ENCODE measurements around the gene PALM.
"Not testable (repeated sequence)": the region's sequence is repeated elsewhere in the genome, so short reads cannot be mapped to it uniquely, and the experiment has no call there.

PALM gene

DNA sequence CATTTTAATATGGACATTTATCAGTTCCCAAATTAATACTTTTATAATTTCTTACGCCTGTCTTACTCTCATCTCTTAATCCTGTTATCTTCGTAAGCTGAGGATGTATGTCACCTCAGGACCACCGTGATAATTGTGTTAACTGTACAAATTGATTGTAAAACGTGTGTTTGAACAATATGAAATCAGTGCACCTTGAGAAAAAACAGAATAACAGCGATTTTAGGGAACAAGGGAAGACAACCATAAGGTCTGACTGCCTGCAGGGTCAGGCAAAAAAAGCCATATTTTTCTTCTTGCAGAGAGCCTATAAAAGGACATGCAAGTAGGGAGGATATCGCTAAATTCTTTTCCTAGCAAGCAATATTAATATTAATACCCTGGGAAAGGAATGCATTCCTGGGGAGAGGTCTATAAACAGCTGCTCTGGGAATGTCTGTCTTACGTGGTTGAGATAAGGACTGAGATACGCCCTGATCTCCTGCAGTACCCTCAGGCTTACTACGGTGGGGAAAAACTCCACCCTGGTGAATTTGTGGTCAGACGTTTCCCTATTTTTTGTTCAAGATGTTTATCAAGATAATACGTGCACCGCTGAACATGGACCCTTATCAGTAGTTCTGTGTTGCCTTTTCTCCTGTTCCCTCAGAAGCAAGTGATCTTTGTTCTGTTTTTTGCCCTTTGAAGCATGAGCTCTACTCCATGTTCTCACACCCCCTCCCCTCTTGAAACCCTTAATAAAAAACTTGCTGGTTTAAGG lies 39.9 kb upstream of the PALM start:
- H3K4me1 ChIP-seq (ENCODE audit: control insufficient read depth in 2 of 2, insufficient read depth in 2 of 2, low read length in 2 of 2); H3K9ac ChIP-seq (ENCODE audit: low read depth in 1 of 2, low read length in 2 of 2); H3K9me3 ChIP-seq (ENCODE audit: control insufficient read depth in 2 of 2, low read length in 2 of 2); H3K36me3 ChIP-seq (ENCODE audit: control insufficient read depth in 2 of 2, insufficient read depth in 2 of 2, low read length in 2 of 2); H3K4me3 ChIP-seq (ENCODE audit: low read length in 2 of 2); H3K27me3 ChIP-seq (ENCODE audit: control insufficient read depth in 2 of 2, insufficient read depth in 2 of 2, low read length in 2 of 2); H3K27ac ChIP-seq (ENCODE audit: low read depth in 2 of 2, low read length in 2 of 2): not testable (repeated sequence)

DNA sequence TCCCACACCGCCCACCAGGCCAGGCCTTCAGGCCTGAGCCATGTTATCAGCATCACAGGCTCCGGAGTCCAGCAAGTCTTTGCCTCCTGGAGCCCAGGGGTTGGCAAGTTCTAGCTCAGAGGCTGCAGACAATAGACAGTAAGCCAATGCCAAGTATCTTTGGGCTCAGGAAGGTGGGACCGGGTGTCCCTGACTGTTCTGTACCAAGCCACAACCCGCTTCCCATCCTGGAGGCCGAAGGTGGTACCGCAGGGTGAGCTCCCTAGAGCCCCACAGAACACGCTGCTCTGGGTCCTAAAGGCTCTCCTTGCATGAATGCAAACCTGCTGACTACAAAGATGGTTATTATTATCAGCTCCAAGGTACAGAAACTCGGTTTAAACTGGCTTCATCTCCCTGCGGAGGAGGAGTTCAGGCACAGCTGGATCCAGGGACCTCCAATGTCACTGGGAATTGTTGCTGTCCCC lies 38.1 kb upstream of the PALM start:
- Histone ChIP-seq H3K27ac (ENCODE audit: low read depth in 2 of 2, low read length in 2 of 2) (no peak overlapping the region), H3K4me1 (ENCODE audit: control insufficient read depth in 2 of 2, insufficient read depth in 2 of 2, low read length in 2 of 2) (peaks cover 4 to 5% of the 10 kb centered on the region in 2 donors), H3K36me3 (ENCODE audit: control insufficient read depth in 2 of 2, insufficient read depth in 2 of 2, low read length in 2 of 2) (no peaks in the 10 kb centered on the region), H3K9ac (ENCODE audit: low read depth in 1 of 2, low read length in 2 of 2) (no peak overlapping the region), H3K4me3 (ENCODE audit: low read length in 2 of 2) (no peak overlapping the region), H3K9me3 (ENCODE audit: control insufficient read depth in 2 of 2, low read length in 2 of 2) (no peaks in the 10 kb centered on the region), H3K27me3 (ENCODE audit: control insufficient read depth in 2 of 2, insufficient read depth in 2 of 2, low read length in 2 of 2) (peaks cover 0 to 2% of the 10 kb centered on the region in 2 donors)

DNA sequence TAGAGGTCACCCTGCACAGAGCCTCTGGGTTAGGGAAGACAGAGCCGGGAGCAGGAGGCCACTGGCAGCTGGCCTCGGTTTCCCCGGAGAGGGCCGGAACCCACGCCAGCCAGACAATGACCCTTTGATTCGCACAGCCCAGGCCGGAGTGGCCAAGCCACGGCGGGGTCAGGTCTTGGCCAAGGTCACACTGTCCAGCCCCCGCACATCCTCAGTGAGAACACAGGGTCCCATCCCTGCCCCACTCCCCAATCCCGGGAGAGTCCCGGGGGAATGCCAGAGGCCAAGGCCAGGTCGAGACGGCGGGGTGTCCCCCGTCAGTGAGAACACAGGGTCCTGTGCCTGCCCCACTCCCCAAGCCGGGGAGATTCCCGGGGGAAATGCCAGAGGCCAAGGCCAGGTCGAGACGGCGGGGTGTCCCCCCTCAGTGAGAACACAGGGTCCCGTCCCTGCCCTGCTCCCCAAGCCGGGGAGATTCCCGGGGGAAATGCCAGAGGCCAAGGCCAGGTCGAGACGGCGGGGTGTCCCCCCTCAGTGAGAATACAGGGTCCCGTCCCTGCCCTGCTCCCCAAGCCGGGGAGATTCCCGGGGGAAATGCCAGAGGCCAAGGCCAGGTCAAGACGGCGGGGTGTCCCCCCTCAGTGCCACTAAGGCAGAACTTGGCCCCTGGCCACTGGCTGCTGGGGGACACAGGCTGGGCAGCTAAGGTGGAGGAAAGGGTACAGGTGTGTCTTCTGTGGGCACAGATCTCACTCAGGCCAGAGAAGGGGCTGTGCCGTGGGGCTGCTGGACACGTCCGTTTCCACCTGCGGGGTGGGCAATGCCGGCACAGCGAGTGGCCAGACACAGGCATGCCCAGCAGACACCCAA lies 34.2 kb upstream of the PALM start:
- Histone ChIP-seq H3K4me3 (ENCODE audit: low read length in 2 of 2) (no peak overlapping the region), H3K27ac (ENCODE audit: low read depth in 2 of 2, low read length in 2 of 2) (no peak overlapping the region), H3K9ac (ENCODE audit: low read depth in 1 of 2, low read length in 2 of 2) (no peak overlapping the region), H3K4me1 (ENCODE audit: control insufficient read depth in 2 of 2, insufficient read depth in 2 of 2, low read length in 2 of 2) (peaks cover 12 to 13% of the 10 kb centered on the region in 2 donors), H3K36me3 (ENCODE audit: control insufficient read depth in 2 of 2, insufficient read depth in 2 of 2, low read length in 2 of 2) (no peaks in the 10 kb centered on the region), H3K27me3 (ENCODE audit: control insufficient read depth in 2 of 2, insufficient read depth in 2 of 2, low read length in 2 of 2) (peaks cover 4 to 8% of the 10 kb centered on the region in 2 donors), H3K9me3 (ENCODE audit: control insufficient read depth in 2 of 2, low read length in 2 of 2) (no peaks in the 10 kb centered on the region)

DNA sequence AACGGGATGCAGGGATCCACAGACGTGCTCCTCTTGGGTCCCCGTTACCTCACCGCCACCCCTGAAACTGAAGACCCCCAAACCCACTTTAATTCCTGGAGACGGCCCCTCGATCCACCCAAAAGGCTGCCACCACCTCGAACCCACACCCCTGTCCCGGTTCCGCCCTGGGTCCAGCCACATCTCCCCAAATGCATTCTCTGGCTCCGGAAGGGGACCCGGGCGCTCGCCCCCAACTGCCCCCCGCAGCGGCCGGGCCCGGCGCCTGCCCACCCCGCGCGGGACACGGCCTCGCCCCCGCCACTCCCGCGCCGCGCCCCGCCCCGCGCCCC lies 32.8 kb upstream of the PALM start:
- Histone ChIP-seq H3K36me3 (ENCODE audit: control insufficient read depth in 2 of 2, insufficient read depth in 2 of 2, low read length in 2 of 2) (no peaks in the 10 kb centered on the region), H3K4me1 (ENCODE audit: control insufficient read depth in 2 of 2, insufficient read depth in 2 of 2, low read length in 2 of 2) (peaks cover 13 to 14% of the 10 kb centered on the region in 2 donors), H3K9ac (ENCODE audit: low read depth in 1 of 2, low read length in 2 of 2) (no peak overlapping the region), H3K27ac (ENCODE audit: low read depth in 2 of 2, low read length in 2 of 2) (no peak overlapping the region), H3K4me3 (ENCODE audit: low read length in 2 of 2) (peak overlapping the region in 1 of 2 donors; percentile 20), H3K27me3 (ENCODE audit: control insufficient read depth in 2 of 2, insufficient read depth in 2 of 2, low read length in 2 of 2) (peaks cover 3 to 8% of the 10 kb centered on the region in 2 donors), H3K9me3 (ENCODE audit: control insufficient read depth in 2 of 2, low read length in 2 of 2) (no peaks in the 10 kb centered on the region)

DNA sequence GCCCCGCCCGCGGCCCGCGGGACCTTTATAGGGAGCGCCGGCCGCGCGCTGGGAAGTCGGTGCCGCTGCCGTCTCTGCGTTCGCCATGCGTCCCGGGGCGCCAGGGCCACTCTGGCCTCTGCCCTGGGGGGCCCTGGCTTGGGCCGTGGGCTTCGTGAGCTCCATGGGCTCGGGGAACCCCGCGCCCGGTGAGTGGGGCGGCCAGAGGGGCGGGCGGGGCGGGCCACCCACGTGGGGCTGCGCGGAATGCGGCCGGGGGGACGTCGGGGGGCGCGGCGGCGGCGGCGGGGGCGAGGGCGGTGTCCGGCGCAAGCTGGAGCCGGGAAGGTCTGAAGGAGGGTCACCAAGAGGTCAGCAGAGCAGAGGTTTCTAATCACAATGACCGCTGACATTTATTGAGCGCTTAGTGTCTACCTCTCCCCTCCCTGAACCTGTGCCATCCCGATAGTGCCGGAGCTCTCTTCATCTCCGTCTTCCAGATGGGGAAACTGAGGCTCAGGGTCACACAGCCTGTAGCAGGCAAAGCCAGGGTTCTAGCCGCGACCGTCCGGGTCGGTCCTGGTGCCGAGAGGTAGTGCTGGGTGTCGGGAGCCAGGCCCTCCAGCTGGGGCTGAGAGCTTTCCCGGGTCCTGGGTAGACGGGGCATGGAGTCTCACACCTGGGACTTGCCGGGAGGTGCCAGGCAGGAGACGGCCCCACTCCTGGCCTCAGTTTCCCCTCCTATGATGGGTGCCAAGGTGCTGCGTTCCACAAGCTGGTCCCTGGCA lies 32.2 kb upstream of the PALM start, which contains the start of gene FSTL3:
TSS of gene FSTL3 (plus strand) at position 54 of the 767 bp plus-strand sequence. CDS start at position 86, 32 bp downstream.
- Histone ChIP-seq H3K9me3 (ENCODE audit: control insufficient read depth in 2 of 2, low read length in 2 of 2) (no peaks in the 10 kb centered on the region), H3K36me3 (ENCODE audit: control insufficient read depth in 2 of 2, insufficient read depth in 2 of 2, low read length in 2 of 2) (no peaks in the 10 kb centered on the region), H3K4me3 (ENCODE audit: low read length in 2 of 2) (peak within 1 kb of the TSS; percentile 61 to 63), H3K27me3 (ENCODE audit: control insufficient read depth in 2 of 2, insufficient read depth in 2 of 2, low read length in 2 of 2) (peaks cover 3 to 8% of the 10 kb centered on the region in 2 donors), H3K9ac (ENCODE audit: low read depth in 1 of 2, low read length in 2 of 2) (peak within 1 kb of the TSS in 1 of 2 donors; percentile 72), H3K4me1 (ENCODE audit: control insufficient read depth in 2 of 2, insufficient read depth in 2 of 2, low read length in 2 of 2) (peaks cover 13 to 14% of the 10 kb centered on the region in 2 donors), H3K27ac (ENCODE audit: low read depth in 2 of 2, low read length in 2 of 2) (peak within 1 kb of the TSS; percentile 58 to 68)

DNA sequence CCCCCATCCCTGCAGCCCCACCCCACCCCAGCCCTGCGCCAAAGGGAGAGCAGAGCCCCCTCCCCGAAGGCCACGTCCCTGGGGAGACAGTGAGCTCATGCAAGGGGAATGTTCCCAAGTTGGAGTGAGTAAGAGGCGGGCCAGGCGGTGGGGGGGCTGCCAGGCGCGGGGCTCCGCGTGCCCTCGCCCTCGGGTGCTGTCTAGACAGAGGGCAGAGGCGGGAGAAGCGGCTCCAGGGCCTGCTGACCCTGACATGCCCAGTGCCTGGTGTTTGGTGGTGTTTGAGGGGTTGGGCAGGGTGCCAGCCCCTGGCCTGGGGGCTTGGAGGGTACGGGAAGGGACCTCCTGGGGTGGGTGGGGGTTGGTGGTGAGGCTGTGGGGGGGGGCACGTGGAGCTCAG lies 31.5 kb upstream of the PALM start:
- peaks cover 13 to 14% of the 10 kb centered on the region in 2 donors for H3K4me1 ChIP-seq (ENCODE audit: control insufficient read depth in 2 of 2, insufficient read depth in 2 of 2, low read length in 2 of 2)
- peaks cover 3 to 8% of the 10 kb centered on the region in 2 donors for H3K27me3 ChIP-seq (ENCODE audit: control insufficient read depth in 2 of 2, insufficient read depth in 2 of 2, low read length in 2 of 2)
- no peak overlapping the region for H3K4me3 ChIP-seq (ENCODE audit: low read length in 2 of 2)
- H3K9me3 ChIP-seq (ENCODE audit: control insufficient read depth in 2 of 2, low read length in 2 of 2), result no peaks in the 10 kb centered on the region
- no peak overlapping the region for H3K9ac ChIP-seq (ENCODE audit: low read depth in 1 of 2, low read length in 2 of 2)
- H3K27ac ChIP-seq (ENCODE audit: low read depth in 2 of 2, low read length in 2 of 2), result peak overlapping the region; percentile 58 to 68
- no peaks in the 10 kb centered on the region for H3K36me3 ChIP-seq (ENCODE audit: control insufficient read depth in 2 of 2, insufficient read depth in 2 of 2, low read length in 2 of 2)

DNA sequence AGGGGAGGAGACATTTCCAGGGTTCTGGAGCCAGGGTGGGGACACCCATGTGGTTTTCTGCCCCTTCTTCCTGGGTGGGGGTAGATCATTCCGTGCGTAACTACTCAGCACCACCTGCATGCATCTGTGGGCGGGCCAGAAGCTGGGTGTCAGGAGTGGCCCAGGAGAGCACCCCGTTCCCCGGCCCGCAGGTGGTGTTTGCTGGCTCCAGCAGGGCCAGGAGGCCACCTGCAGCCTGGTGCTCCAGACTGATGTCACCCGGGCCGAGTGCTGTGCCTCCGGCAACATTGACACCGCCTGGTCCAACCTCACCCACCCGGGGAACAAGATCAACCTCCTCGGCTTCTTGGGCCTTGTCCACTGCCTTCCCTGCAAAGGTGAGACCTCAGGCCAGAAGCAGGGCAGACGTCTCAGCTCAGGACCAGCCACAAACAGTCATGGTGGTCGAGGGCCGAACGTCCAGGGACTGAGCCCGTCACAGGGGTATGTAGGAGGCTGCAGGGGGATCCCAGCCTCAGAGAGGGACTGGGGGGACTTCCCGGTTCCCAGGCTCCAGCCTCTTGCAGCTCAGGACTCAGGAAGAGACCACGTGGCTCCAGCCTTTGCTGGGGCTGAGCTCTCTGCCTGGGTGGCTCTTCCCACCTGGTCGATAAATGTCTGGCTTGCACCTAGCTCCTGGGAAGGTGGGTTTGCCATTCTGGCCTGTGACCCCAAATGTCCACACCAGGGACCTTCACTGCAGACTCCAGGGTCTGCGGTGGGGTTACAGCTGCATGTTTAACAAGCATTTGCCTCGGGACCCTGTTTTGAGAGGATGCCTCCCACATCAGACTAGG lies 30.9 kb upstream of the PALM start:
- Histone ChIP-seq H3K9ac (ENCODE audit: low read depth in 1 of 2, low read length in 2 of 2) (no peak overlapping the region), H3K9me3 (ENCODE audit: control insufficient read depth in 2 of 2, low read length in 2 of 2) (no peaks in the 10 kb centered on the region), H3K27ac (ENCODE audit: low read depth in 2 of 2, low read length in 2 of 2) (peak overlapping the region in 1 of 2 donors; percentile 68), H3K27me3 (ENCODE audit: control insufficient read depth in 2 of 2, insufficient read depth in 2 of 2, low read length in 2 of 2) (peaks cover 3 to 8% of the 10 kb centered on the region in 2 donors), H3K4me1 (ENCODE audit: control insufficient read depth in 2 of 2, insufficient read depth in 2 of 2, low read length in 2 of 2) (peaks cover 13 to 14% of the 10 kb centered on the region in 2 donors), H3K4me3 (ENCODE audit: low read length in 2 of 2) (peak overlapping the region in 1 of 2 donors; percentile 22), H3K36me3 (ENCODE audit: control insufficient read depth in 2 of 2, insufficient read depth in 2 of 2, low read length in 2 of 2) (no peaks in the 10 kb centered on the region)

DNA sequence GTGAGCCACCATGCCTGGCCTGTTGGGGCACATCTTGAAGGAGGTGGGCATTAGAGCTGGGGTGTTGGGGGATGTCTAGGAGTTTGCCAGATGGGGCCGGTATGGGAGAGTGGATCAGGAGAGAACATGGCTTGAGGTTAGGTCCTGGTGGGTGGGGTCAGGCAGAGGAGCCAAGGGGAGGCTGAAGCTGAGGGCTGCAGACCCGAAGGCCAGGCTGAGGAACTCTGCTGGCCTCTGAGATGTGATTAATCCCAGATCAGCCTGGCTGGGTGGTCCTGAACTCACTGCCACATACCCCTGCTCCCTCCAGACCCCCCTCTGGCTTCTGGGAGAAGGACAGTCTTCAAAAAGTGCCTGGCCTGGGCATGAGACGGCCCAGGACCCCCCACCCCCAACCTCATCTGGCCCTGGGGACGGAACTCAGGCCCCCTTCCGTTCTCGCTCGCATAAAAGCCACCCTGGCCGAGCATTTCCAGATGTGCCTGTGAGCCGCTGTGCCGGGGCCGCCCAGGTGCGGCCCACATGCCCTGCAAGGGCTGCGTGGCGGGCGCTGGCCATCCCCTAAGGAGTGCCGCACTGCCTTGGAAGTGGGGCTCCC lies 29.8 kb upstream of the PALM start:
- H3K27me3 ChIP-seq (ENCODE audit: control insufficient read depth in 2 of 2, insufficient read depth in 2 of 2, low read length in 2 of 2), result peaks cover 3 to 8% of the 10 kb centered on the region in 2 donors
- no peak overlapping the region for H3K9ac ChIP-seq (ENCODE audit: low read depth in 1 of 2, low read length in 2 of 2)
- no peak overlapping the region for H3K4me3 ChIP-seq (ENCODE audit: low read length in 2 of 2)

More for the DNA sequence above, 29.8 kb upstream of the PALM start:
- H3K9me3 ChIP-seq (ENCODE audit: control insufficient read depth in 2 of 2, low read length in 2 of 2), result no peaks in the 10 kb centered on the region
- no peaks in the 10 kb centered on the region for H3K36me3 ChIP-seq (ENCODE audit: control insufficient read depth in 2 of 2, insufficient read depth in 2 of 2, low read length in 2 of 2)
- peak overlapping the region in 1 of 2 donors; percentile 87 for H3K27ac ChIP-seq (ENCODE audit: low read depth in 2 of 2, low read length in 2 of 2)
- peaks cover 13 to 14% of the 10 kb centered on the region in 2 donors for H3K4me1 ChIP-seq (ENCODE audit: control insufficient read depth in 2 of 2, insufficient read depth in 2 of 2, low read length in 2 of 2)
